KBM-7 (cell line): Measurements from ENCODE around the gene OTC.

Experiments
- DNase-seq: peaks from one replicate; pipeline ENCODE4 v3.0.0-alpha.2; 2015
- in situ Hi-C: fragments of 300-500 bp; cut with MboI; formaldehyde crosslinking; loops from 2 replicates; pipeline ENCODE4 v1.14.3; 2020; ENCODE audit warnings: low sequenced_read_pairs, low pct_unique_long_range_greater_than_20kb, mixed read lengths

Gene OTC

GRCh38 chrX:38438321-38438720, 85.9 kb downstream of the OTC start:
- DNase-seq: no peak

GRCh38 chrX:38452603-38453002, 100.2 kb downstream of the OTC start:
- no peak for DNase-seq
- in situ Hi-C loops: no loop called here

More at GRCh38 chrX:38438321-38438720, 85.9 kb downstream of the OTC start:
- in situ Hi-C loops: no loop called here

GRCh38 chrX:38458071-38458470, 105.7 kb downstream of the OTC start:
- in situ Hi-C loops: no loop called here
- DNase-seq: no peak

- in situ Hi-C loops: no loop called here
- no peak for DNase-seq
Measured at GRCh38 chrX:38462257-38462656, 109.9 kb downstream of the OTC start.

- DNase-seq: no peak
- in situ Hi-C loops: no loop called here
Measured at GRCh38 chrX:38465686-38466085, 113.3 kb downstream of the OTC start.

- no peak for DNase-seq
- in situ Hi-C loops: no loop called here
Measured at GRCh38 chrX:38468563-38469157, 116.3 kb downstream of the OTC start.
